ENCODE measurements around the gene TBC1D10A.

GRCh38 chr22:30267382-30268302, 59.1 kb downstream of the TBC1D10A start:
- no peak for TF ChIP-seq CTCF (IDR thresholded peaks at IDR 0.05)
- TF ChIP-seq POLR2A (IDR thresholded peaks at IDR 0.05) = no peak

All from ovary (tissue), 3 donors.